ENCODE measurements around the gene GLRA2. TPM values are rescaled to one million over a fixed set of nuclear protein-coding genes. Genes with fewer than 3 reads are reported as not detected.

GLRA2 gene
- total and polyA plus RNA-seq, 2 of the 13 experiments (the other 11 are each of a cell fraction or from before 2014, with no cell fraction given) = not detected

DNA sequence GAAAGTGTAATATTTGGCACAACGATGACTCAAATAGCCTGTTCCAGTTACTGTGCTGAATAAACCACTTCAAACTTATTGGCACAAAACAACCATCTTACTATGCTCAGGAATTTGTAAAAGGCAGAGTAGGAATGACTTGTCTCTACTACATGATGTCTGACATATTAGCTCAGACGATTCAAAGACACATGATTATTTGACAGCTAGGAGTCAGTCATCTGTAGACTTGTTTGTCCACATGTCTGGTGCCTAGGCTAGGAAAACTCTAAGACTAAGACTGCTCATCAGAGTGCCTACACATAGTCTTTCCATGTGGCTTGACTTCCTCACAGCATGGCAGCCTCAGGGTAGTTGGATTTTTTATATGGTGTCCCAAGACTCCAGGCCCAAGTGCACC is 189.1 kb downstream of the GLRA2 start (continued):
- TF ChIP-seq, protein P1, sequence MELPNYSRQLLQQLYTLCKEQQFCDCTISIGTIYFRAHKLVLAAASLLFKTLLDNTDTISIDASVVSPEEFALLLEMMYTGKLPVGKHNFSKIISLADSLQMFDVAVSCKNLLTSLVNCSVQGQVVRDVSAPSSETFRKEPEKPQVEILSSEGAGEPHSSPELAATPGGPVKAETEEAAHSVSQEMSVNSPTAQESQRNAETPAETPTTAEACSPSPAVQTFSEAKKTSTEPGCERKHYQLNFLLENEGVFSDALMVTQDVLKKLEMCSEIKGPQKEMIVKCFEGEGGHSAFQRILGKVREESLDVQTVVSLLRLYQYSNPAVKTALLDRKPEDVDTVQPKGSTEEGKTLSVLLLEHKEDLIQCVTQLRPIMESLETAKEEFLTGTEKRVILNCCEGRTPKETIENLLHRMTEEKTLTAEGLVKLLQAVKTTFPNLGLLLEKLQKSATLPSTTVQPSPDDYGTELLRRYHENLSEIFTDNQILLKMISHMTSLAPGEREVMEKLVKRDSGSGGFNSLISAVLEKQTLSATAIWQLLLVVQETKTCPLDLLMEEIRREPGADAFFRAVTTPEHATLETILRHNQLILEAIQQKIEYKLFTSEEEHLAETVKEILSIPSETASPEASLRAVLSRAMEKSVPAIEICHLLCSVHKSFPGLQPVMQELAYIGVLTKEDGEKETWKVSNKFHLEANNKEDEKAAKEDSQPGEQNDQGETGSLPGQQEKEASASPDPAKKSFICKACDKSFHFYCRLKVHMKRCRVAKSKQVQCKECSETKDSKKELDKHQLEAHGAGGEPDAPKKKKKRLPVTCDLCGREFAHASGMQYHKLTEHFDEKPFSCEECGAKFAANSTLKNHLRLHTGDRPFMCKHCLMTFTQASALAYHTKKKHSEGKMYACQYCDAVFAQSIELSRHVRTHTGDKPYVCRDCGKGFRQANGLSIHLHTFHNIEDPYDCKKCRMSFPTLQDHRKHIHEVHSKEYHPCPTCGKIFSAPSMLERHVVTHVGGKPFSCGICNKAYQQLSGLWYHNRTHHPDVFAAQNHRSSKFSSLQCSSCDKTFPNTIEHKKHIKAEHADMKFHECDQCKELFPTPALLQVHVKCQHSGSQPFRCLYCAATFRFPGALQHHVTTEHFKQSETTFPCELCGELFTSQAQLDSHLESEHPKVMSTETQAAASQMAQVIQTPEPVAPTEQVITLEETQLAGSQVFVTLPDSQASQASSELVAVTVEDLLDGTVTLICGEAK (IDR thresholded peaks at IDR 0.05) = no peak
- TF ChIP-seq, protein P1 (CRISPR knock-in tag; IDR thresholded peaks at IDR 0.05) = no peak
- TF ChIP-seq TOPORS (CRISPR knock-in tag; IDR thresholded peaks at IDR 0.05) (no peak), ZNF207 (IDR thresholded peaks at IDR 0.05; ENCODE audit: borderline replicate concordance) (no peak), PTBP1 (IDR thresholded peaks at IDR 0.05; ENCODE audit: low read depth, low read length, poor library complexity, severe bottlenecking) (no peak), HDAC2 (CRISPR knock-in tag; IDR thresholded peaks at IDR 0.05) (no peak), NCOA2 (CRISPR knock-in tag; IDR thresholded peaks at IDR 0.05) (no peak), FIP1L1 (IDR thresholded peaks at IDR 0.05; ENCODE audit: borderline replicate concordance, insufficient read depth, low read depth, low read length) (no peak)
- TF ChIP-seq, protein P2, sequence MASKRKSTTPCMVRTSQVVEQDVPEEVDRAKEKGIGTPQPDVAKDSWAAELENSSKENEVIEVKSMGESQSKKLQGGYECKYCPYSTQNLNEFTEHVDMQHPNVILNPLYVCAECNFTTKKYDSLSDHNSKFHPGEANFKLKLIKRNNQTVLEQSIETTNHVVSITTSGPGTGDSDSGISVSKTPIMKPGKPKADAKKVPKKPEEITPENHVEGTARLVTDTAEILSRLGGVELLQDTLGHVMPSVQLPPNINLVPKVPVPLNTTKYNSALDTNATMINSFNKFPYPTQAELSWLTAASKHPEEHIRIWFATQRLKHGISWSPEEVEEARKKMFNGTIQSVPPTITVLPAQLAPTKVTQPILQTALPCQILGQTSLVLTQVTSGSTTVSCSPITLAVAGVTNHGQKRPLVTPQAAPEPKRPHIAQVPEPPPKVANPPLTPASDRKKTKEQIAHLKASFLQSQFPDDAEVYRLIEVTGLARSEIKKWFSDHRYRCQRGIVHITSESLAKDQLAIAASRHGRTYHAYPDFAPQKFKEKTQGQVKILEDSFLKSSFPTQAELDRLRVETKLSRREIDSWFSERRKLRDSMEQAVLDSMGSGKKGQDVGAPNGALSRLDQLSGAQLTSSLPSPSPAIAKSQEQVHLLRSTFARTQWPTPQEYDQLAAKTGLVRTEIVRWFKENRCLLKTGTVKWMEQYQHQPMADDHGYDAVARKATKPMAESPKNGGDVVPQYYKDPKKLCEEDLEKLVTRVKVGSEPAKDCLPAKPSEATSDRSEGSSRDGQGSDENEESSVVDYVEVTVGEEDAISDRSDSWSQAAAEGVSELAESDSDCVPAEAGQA (IDR thresholded peaks at IDR 0.05; ENCODE audit: low read depth) = no peak
- TF ChIP-seq, protein P2 (CRISPR knock-in tag; IDR thresholded peaks at IDR 0.05; ENCODE audit: borderline replicate concordance) = no peak
- TF ChIP-seq, protein P3, sequence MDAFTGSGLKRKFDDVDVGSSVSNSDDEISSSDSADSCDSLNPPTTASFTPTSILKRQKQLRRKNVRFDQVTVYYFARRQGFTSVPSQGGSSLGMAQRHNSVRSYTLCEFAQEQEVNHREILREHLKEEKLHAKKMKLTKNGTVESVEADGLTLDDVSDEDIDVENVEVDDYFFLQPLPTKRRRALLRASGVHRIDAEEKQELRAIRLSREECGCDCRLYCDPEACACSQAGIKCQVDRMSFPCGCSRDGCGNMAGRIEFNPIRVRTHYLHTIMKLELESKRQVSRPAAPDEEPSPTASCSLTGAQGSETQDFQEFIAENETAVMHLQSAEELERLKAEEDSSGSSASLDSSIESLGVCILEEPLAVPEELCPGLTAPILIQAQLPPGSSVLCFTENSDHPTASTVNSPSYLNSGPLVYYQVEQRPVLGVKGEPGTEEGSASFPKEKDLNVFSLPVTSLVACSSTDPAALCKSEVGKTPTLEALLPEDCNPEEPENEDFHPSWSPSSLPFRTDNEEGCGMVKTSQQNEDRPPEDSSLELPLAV (CRISPR knock-in tag; conservative IDR thresholded peaks at IDR 0.05; ENCODE audit: low read depth) = no peak
